Mammary epithelial cell (primary cell): ENCODE measurements around the gene NCOA7.

Source experiments
- CTCF ChIP-seq, 2 donors: IDR thresholded peaks in 1 of 2; conservative IDR thresholded peaks in 1 of 2; 2 replicates each; pipeline ENCODE4 v1.5.1; 2011 to 2012; ENCODE audit warnings: inconsistent platforms in 2 of 2, low read length in 2 of 2, mild to moderate bottlenecking in 2 of 2, control low read depth in 1 of 2, low read depth in 1 of 2; ENCODE audit not compliant: insufficient read depth in 1 of 2; ENCODE audit errors: extremely low read depth in 1 of 2
- EZH2 ChIP-seq: IDR thresholded peaks from 2 replicates; pipeline ENCODE4 v1.6.1; 2012; ENCODE audit warnings: low read length, inconsistent platforms, borderline replicate concordance

GRCh38 chr6:125749173-125749864 lies 41.4 kb upstream of the NCOA7 start, which contains the start of gene HEY2:
- TF ChIP-seq CTCF (conservative IDR thresholded peaks at IDR 0.05 in 1 of 2, IDR thresholded peaks at IDR 0.05 in 1 of 2; ENCODE audit: extremely low read depth in 1 of 2, insufficient read depth in 1 of 2, low read depth in 1 of 2, low read length in 2 of 2) = no peak
- TF ChIP-seq EZH2 = no peak
